Loucy (cell line): ENCODE data around the gene MAP7.

ENCODE experiments used
- EZH2phosphoT487 ChIP-seq: fragments of 200-600 bp; IDR thresholded peaks from 2 replicates; pipeline ENCODE4 v1.6.1; 2018; ENCODE audit warnings: antibody characterized with exemption, mild to moderate bottlenecking, moderate library complexity, borderline replicate concordance
- TF ChIP-seq, protein P1 (sequence below): fragments of 200-600 bp; sonication (generic); conservative IDR thresholded peaks from 2 replicates; pipeline ENCODE4 v1.5.1; 2014; ENCODE audit warnings: mild to moderate bottlenecking, antibody characterized with exemption, low read length

DNA sequence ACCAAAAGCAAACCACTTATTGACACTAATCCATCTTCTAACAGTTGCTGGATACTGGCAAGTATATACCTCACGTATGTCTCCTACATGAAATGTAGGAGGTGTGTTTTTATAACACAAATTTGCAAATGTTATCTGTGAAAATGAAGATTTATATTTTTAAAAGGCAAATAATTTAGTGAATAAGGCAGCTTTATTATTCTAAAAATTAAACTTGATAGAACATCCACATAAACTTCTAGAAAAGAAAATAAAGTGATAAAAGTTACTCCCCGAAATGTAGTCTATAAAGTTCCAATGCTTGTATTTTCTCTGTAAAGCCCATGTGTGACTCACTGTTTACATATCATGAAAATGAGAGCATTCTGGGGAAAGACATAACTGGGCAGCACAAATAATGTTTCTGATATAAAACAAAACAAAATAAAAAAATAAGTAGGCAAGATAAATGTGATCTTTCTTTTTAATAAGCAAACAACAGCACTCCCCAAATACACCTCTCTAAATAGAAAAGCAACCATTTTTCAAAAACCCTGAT is 84.4 kb downstream of the MAP7 start:
- TF ChIP-seq, protein P1, sequence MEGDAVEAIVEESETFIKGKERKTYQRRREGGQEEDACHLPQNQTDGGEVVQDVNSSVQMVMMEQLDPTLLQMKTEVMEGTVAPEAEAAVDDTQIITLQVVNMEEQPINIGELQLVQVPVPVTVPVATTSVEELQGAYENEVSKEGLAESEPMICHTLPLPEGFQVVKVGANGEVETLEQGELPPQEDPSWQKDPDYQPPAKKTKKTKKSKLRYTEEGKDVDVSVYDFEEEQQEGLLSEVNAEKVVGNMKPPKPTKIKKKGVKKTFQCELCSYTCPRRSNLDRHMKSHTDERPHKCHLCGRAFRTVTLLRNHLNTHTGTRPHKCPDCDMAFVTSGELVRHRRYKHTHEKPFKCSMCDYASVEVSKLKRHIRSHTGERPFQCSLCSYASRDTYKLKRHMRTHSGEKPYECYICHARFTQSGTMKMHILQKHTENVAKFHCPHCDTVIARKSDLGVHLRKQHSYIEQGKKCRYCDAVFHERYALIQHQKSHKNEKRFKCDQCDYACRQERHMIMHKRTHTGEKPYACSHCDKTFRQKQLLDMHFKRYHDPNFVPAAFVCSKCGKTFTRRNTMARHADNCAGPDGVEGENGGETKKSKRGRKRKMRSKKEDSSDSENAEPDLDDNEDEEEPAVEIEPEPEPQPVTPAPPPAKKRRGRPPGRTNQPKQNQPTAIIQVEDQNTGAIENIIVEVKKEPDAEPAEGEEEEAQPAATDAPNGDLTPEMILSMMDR: no peak
- no peak for TF ChIP-seq EZH2phosphoT487
